AG04450 (cell line): Measurements from ENCODE around the gene EEF2KMT. TPM values are rescaled to one million over a fixed set of nuclear protein-coding genes. Genes with fewer than 3 reads are reported as not detected.
"Not testable (repeated sequence)": the region's sequence is repeated elsewhere in the genome, so short reads cannot be mapped to it uniquely, and the experiment has no call there.

Experiments
- CTCF ChIA-PET: fragments of 300-600, 350-600 bp; formaldehyde crosslinking; extraction: SDS; loops from one replicate; lab custom pipeline; 2022; ENCODE audit warnings: antibody characterized with exemption, inconsistent platforms; lab: Charles Lee
- POLR2A ChIA-PET: fragments of 350-600 bp; formaldehyde crosslinking; extraction: SDS; loops from one replicate; lab custom pipeline; 2021; ENCODE audit warnings: antibody characterized with exemption, inconsistent platforms; lab: Yijun Ruan, JAX
- DNase-seq: peaks from one replicate; pipeline ENCODE4 v3.0.0-alpha.2; 2011; ENCODE audit warnings: low read depth, low spot score
- H3K27ac ChIP-seq: one replicate; pipeline ENCODE4 v1.5.1; 2012; ENCODE audit warnings: low read depth, low read length, control low read depth
- H3K27me3 ChIP-seq: one replicate; pipeline ENCODE4 v1.6.0; 2012; ENCODE audit warnings: low read length; ENCODE audit not compliant: control insufficient read depth, insufficient read depth
- H3K4me3 ChIP-seq: 2 replicates; pipeline ENCODE4 v1.5.1; 2011; ENCODE audit warnings: mild to moderate bottlenecking, low read depth, low read length, control low read depth
- H3K9me3 ChIP-seq: 2 replicates; pipeline ENCODE4 v1.5.1; 2012; ENCODE audit warnings: low read length; ENCODE audit not compliant: control insufficient read depth, insufficient read depth
- polyA plus RNA-seq: library from polyadenylated mRNA; depleted of rRNA; stranded (reverse); fragments of >200 nt; gene quantifications from 2 replicates; pipeline ENCODE4 v1.2.3, GENCODE V29; 2011
- TF ChIP-seq, protein P1 (sequence below): IDR thresholded peaks from 2 replicates; pipeline ENCODE4 v1.5.1; 2011; ENCODE audit warnings: low read depth, low read length, control low read depth, inconsistent platforms

EEF2KMT gene
- polyA plus RNA-seq, 1 experiment = 6.1 TPM

DNA sequence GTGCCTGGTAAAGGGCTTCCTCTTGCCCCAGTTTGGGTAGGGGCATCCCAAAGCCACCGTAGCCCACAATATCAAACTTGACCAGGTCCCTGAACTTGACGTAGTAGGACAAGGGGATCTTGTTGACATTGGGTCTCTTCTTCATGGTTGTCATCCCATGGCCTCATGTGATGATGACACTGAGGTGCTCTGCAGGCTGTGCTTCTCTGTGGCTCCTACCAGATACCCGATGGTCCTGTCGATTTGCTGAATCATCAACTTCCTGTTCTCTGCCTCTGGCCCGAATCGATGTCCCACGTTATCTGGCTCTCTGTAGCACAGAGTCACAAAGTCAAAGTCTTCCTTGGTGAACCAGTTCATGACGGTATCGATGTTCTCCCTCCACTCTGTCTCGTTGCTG, 13.3 kb upstream of the EEF2KMT start:
- H3K27me3 ChIP-seq, DNase-seq, H3K4me3 ChIP-seq, POLR2A ChIA-PET, H3K27ac ChIP-seq, CTCF ChIA-PET, H3K9me3 ChIP-seq: not testable (repeated sequence)

DNA sequence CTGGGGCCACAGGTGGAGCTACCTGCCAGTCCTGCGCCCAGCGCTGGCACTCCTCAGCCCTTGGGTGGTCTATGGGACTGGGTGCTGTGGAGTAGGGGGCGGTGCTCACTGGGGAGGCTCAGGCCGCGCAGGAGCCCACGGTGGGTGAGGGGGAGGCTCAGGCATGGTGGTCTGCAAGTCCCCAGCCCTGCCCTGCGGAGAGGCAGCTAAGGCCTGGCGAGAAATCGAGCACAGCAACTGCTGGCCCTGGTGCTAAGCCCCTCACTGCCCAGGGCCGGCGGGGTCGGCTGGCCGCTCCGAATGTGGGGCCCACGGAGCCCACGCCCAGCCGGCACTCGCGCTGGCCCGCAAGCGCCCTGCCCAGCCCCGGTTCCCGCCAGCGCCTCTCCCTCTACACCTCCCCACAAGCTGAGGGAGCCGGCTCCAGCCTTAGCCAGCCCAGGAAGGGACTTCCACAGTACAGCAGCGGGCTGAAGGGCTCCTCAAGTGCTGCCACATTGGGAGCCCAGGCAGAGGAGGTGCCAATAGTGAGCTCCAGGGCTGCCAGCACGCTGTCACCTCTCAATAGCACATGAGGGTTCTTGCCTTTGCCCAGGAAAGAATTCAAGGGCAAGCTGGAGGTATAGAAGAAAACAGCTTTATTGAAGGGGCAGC, 11.0 kb upstream of the EEF2KMT start:
- ChIA-PET CTCF (no interaction called here), POLR2A (no interaction called here)
- no peaks in the 10 kb centered on the region for H3K27me3 ChIP-seq
- TF ChIP-seq, protein P1, sequence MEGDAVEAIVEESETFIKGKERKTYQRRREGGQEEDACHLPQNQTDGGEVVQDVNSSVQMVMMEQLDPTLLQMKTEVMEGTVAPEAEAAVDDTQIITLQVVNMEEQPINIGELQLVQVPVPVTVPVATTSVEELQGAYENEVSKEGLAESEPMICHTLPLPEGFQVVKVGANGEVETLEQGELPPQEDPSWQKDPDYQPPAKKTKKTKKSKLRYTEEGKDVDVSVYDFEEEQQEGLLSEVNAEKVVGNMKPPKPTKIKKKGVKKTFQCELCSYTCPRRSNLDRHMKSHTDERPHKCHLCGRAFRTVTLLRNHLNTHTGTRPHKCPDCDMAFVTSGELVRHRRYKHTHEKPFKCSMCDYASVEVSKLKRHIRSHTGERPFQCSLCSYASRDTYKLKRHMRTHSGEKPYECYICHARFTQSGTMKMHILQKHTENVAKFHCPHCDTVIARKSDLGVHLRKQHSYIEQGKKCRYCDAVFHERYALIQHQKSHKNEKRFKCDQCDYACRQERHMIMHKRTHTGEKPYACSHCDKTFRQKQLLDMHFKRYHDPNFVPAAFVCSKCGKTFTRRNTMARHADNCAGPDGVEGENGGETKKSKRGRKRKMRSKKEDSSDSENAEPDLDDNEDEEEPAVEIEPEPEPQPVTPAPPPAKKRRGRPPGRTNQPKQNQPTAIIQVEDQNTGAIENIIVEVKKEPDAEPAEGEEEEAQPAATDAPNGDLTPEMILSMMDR = no peak
- H3K9me3 ChIP-seq = no peaks in the 10 kb centered on the region
- no peak overlapping the region for H3K4me3 ChIP-seq
- H3K27ac ChIP-seq = no peak overlapping the region
- no peak for DNase-seq

DNA sequence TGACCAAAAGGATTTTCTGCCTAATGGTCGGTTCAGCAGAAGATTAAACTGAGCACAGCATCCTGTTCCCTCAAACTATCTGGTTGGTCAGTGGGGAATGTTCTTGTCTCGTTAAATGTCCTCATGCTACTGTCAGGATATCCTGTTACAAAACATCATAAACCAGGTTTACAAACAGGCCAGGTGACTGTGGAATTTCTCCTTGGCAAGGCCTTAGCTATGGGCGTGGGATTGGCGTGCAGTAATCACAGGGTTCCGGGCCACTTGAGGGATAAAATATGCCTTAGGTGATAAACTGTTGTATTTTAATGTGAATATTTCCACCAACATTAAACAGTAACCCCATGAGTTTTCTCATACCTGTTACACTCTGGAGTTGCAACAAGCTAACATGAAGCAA, 7.4 kb upstream of the EEF2KMT start:
- H3K4me3 ChIP-seq, CTCF ChIA-PET, H3K9me3 ChIP-seq, POLR2A ChIA-PET, H3K27me3 ChIP-seq, DNase-seq, H3K27ac ChIP-seq: not testable (repeated sequence)

DNA sequence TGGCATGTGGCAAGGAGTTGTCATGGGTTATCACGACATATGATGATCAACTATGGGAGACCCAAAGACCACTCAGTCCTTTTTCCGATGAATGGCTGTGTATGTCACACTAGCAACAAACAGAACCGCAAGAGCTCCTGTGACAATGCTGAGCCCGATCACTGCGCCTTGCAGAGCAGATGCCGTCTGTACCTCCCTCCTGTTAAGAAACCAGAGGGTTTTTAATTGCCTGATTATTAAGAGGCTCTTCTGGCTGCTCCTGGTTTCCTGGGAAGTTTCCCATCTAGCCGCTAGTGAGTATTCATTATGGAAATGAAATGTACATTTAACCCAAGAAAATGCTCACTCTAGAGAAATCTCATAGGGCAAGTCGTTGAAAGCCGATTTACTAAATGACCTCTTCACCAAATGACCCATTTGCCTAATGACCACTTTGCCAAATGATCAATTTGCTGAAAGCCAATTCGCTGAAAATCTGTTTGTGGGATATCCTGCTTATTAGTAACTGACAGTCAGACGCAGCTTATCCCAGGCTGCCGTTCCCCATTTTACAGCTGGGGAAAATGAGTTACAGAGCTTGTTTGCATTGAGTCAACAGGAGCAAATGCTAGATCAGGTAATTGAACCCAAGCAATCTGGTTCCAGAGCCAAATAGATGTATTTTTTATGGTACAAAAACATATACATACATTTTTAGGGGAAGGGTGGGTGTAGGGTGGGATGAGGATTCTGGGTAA, 5.9 kb upstream of the EEF2KMT start:
- H3K27ac ChIP-seq, DNase-seq, POLR2A ChIA-PET, CTCF ChIA-PET, H3K27me3 ChIP-seq, H3K9me3 ChIP-seq, H3K4me3 ChIP-seq: not testable (repeated sequence)

DNA sequence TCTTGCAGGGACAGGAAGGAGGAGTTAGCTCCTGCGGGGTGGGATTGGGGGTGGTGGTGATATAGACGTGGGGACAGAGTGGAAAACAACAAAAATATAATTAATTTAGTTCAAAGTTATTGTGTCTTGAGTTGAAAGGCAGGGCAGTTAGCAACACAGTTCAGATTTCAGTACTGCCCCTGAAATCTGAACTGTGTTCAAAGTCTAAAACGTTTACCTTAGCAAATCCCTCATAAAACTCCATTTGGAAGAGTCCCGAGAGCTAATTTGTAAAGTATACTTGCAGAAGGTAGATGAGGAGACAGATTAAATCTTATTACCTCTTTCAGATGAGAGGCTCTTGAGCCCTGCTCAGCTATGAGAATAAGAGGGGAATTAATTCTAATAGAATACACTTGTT, 1.6 kb upstream of the EEF2KMT start:
- DNase-seq, H3K4me3 ChIP-seq, H3K9me3 ChIP-seq, H3K27me3 ChIP-seq, CTCF ChIA-PET, H3K27ac ChIP-seq: not testable (repeated sequence)
- POLR2A ChIA-PET = interaction anchor here (1.2 kb wide), 1 partner anchor 65 kb away, joined by 4 read pairs; the partner anchor contains the start of gene NAGPA

DNA sequence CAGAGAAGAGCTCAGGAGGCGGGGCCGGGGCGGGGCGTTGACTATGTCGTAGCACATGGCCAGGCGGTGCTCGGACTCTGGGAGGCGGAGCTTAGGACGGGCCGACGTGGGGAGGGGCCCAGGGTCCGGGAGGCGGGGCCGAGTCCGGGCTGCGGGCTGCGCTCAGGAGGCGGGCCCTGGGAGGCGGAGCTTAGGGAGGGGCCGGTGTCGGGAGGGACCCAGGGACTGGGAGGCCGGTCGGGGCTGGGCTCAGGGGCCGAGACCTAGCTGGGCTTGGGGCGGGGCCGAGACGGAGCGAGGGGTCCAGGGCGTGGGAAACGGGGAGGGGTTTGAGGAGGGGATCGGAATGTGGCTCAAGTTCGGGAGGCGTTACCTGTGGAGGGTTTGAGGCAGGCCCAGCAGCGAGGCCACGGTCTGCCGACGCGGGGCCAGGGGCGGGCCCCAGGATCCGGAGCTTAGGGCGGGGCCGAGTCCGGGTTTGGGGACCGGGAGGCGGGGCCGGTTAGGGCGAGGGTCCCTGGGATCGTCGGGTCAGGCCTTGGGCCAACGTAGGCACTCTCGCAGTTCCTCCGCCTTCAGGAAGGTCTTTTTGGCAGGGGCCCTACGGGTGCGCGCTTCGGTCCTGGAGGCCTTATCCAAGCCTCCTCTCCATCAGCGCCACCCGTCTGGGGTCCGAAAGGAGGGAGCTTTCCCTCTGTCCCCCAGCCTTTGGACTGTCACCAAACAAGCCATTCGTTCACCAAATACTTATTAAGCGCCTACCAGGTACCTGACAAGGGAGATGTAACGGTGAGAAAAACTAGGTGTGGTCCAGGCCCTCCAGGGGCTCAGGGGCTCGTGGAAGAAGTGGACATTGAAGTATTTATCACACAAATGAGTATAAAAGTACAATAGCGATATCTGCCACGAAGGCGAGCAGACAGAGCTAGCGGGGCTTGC, 895 bp upstream of the EEF2KMT start:
- POLR2A ChIA-PET = interaction anchor here (0.6 to 1.2 kb wide), 3 partner anchors 26 to 199 kb away, joined by 3 to 5 read pairs (median 4); partner anchors contain the start of gene NAGPA
- CTCF ChIA-PET = not testable (repeated sequence)
- H3K27ac ChIP-seq = peak overlapping the region; percentile 11

DNA sequence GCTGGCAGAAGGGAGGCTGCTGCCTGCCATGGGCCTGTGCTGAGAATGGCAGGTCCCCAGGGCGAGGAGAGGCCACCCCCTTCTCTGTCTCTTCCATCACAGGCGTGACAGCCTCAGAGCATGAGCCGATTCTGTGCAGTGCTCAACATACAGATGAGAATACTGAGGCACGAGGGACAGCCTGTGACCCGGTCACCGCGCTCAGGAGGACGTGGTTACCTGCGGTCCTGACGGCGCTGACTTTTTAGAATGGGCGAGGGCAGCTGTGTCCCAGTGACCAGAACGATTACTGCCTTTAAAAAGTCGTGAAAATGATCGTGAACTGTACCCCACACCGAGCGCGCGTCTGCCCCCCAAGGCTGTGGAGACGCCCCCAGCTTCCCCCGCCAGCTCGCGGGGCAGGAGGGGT, 530 bp downstream of the EEF2KMT start:
- H3K9me3 ChIP-seq, POLR2A ChIA-PET, DNase-seq, H3K27me3 ChIP-seq: not testable (repeated sequence)
- CTCF ChIA-PET = interaction anchor here (0.6 kb wide), 1 partner anchor 22 kb away, joined by 3 read pairs; no protein-coding TSS in a partner anchor
- H3K4me3 ChIP-seq = peak overlapping the region; percentile 75
- peak overlapping the region; percentile 31 for H3K27ac ChIP-seq

More for the DNA sequence above, 895 bp upstream of the EEF2KMT start:
- H3K4me3 ChIP-seq = peak overlapping the region; percentile 61
- DNase-seq, H3K27me3 ChIP-seq, H3K9me3 ChIP-seq: not testable (repeated sequence)

DNA sequence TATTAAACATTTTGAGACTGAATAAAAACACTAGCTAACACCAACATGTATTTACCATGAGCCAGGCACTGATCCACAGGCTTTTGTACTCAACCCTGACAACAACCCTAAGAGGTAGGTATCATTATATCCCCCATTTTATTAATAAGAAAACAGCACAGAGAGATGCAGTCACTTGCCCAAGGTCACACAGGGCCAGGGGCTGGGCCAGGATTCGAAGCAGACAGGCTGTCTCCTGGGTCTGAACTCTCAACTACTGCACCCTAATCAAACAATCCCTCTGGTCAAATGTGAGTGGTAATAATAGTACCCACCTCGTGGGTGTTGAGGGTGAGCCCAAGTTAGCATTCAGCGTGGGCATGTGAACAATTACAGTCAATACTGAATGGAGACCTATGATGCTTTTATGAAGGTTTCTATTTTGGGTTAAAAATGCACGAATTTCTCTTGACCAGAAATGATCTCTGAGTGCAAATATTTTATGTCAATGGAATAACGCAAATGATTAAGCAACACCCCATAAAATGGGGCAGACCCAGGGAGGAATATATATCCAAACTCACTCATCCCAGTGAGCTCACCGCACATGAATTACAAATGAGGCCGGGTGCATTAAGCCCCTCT, 1.0 kb downstream of the EEF2KMT start:
- peak overlapping the region; percentile 31 for H3K27ac ChIP-seq
- DNase-seq, H3K27me3 ChIP-seq, H3K9me3 ChIP-seq, POLR2A ChIA-PET: not testable (repeated sequence)
- H3K4me3 ChIP-seq = peak overlapping the region; percentile 75
- CTCF ChIA-PET = interaction anchor here (0.6 kb wide), 1 partner anchor 22 kb away, joined by 3 read pairs; no protein-coding TSS in a partner anchor

DNA sequence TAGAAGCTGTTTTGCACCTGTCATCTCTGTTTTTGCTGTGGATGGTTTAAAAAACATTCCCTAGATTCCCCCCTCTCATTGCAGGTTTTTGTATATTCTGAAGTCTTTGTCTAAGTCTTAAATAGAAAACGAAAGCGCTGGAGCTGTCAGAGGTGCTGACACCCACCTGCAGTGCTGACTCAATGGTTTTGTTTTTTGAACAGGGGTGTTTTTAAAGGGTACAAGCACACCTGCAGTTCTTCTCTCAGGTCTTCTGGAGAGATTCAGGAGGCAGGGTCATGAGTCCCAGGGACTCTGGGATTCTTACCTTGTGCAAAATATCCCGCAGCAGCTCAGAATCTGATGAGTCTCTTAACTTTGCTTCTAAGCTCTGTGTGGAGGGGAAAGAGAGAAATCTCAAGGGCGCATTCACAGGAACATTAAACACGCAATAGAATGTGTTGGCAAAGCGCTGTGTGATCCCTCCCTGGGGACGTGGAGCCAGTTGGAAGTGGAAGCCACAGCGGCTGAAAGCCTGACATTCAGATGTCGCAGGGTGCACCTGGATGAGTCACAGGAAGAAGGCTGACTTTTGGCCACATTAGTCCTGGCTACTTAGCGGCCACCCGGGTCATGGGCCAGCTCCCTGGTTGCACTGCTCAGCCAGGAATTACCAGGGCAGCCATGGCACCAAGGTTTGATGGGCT, 2.3 kb downstream of the EEF2KMT start:
- DNase-seq, H3K27ac ChIP-seq, H3K9me3 ChIP-seq, CTCF ChIA-PET, H3K4me3 ChIP-seq, POLR2A ChIA-PET, H3K27me3 ChIP-seq: not testable (repeated sequence)
